Ishikawa (cell line): ENCODE results near the gene CBFA2T2.

ENCODE experiments used
- CEBPB ChIP-seq: IDR thresholded peaks from 2 replicates; pipeline ENCODE4 v1.6.1; 2012
- CREB1 ChIP-seq: IDR thresholded peaks from 2 replicates; pipeline ENCODE4 v1.6.1; 2012; ENCODE audit warnings: low read depth
- EGR1 ChIP-seq: IDR thresholded peaks from 2 replicates; pipeline ENCODE4 v1.6.1; 2012
- EP300 ChIP-seq: IDR thresholded peaks from 2 replicates; pipeline ENCODE4 v1.6.1; 2012; ENCODE audit warnings: borderline replicate concordance
- FOXM1 ChIP-seq: IDR thresholded peaks from 2 replicates; pipeline ENCODE4 v1.6.1; 2012; ENCODE audit warnings: low read depth, borderline replicate concordance
- NFIC ChIP-seq: IDR thresholded peaks from 2 replicates; pipeline ENCODE4 v1.6.1; 2012
- RAD21 ChIP-seq: IDR thresholded peaks from 2 replicates; pipeline ENCODE4 v1.6.1; 2012; ENCODE audit warnings: low read depth
- TAF1 ChIP-seq: IDR thresholded peaks from 2 replicates; pipeline ENCODE4 v1.6.1; 2012; ENCODE audit warnings: low read depth, mild to moderate bottlenecking
- TCF12 ChIP-seq: IDR thresholded peaks from 2 replicates; pipeline ENCODE4 v1.6.1; 2012; ENCODE audit warnings: low read depth
- TEAD4 ChIP-seq: IDR thresholded peaks from 2 replicates; pipeline ENCODE4 v1.6.1; 2012
- YY1 ChIP-seq: IDR thresholded peaks from 2 replicates; pipeline ENCODE4 v1.6.1; 2012; ENCODE audit warnings: low read depth
- ZBTB7A ChIP-seq: IDR thresholded peaks from 2 replicates; pipeline ENCODE4 v1.6.1; 2012; ENCODE audit warnings: low read depth
- TF ChIP-seq, protein P1 (sequence below): IDR thresholded peaks from 2 replicates; pipeline ENCODE4 v1.6.1; 2012; ENCODE audit warnings: low read depth, mild to moderate bottlenecking
- TF ChIP-seq, protein P2 (sequence below): IDR thresholded peaks from 2 replicates; pipeline ENCODE4 v1.6.1; 2012
- TF ChIP-seq, protein P3 (sequence below): IDR thresholded peaks from 2 replicates; pipeline ENCODE4 v1.6.1; 2012

Gene CBFA2T2

DNA sequence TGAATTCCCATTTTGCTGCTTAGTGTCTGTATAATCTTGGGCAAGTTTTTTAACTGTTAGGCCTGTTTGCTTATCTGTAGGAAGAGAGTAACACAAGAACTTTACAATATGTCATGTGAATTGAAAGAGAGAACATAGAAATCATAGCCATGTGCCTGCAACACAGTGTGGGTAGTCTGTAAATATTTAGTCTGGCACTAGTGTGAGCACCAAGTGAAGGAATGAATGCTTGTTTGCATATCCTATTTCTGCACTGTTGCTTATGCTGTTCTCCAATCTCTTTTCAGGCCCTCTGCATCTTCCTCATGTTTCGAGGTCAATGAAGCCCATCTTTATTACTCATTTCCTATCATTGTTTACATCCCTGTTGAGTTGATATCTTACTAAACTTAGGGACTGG lies 49.2 kb downstream of the CBFA2T2 start:
- TF ChIP-seq FOXM1 = no peak
- no peak for TF ChIP-seq TEAD4
- no peak for TF ChIP-seq ZBTB7A
- no peak for TF ChIP-seq EGR1
- TF ChIP-seq, protein P1, sequence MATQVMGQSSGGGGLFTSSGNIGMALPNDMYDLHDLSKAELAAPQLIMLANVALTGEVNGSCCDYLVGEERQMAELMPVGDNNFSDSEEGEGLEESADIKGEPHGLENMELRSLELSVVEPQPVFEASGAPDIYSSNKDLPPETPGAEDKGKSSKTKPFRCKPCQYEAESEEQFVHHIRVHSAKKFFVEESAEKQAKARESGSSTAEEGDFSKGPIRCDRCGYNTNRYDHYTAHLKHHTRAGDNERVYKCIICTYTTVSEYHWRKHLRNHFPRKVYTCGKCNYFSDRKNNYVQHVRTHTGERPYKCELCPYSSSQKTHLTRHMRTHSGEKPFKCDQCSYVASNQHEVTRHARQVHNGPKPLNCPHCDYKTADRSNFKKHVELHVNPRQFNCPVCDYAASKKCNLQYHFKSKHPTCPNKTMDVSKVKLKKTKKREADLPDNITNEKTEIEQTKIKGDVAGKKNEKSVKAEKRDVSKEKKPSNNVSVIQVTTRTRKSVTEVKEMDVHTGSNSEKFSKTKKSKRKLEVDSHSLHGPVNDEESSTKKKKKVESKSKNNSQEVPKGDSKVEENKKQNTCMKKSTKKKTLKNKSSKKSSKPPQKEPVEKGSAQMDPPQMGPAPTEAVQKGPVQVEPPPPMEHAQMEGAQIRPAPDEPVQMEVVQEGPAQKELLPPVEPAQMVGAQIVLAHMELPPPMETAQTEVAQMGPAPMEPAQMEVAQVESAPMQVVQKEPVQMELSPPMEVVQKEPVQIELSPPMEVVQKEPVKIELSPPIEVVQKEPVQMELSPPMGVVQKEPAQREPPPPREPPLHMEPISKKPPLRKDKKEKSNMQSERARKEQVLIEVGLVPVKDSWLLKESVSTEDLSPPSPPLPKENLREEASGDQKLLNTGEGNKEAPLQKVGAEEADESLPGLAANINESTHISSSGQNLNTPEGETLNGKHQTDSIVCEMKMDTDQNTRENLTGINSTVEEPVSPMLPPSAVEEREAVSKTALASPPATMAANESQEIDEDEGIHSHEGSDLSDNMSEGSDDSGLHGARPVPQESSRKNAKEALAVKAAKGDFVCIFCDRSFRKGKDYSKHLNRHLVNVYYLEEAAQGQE = no peak
- TF ChIP-seq CREB1 = no peak
- no peak for TF ChIP-seq TAF1
- TF ChIP-seq, protein P2, sequence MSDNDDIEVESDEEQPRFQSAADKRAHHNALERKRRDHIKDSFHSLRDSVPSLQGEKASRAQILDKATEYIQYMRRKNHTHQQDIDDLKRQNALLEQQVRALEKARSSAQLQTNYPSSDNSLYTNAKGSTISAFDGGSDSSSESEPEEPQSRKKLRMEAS = no peak
- no peak for TF ChIP-seq TCF12
- no peak for TF ChIP-seq YY1
- no peak for TF ChIP-seq RAD21
- no peak for TF ChIP-seq EP300
- no peak for TF ChIP-seq CEBPB
- TF ChIP-seq, protein P3, sequence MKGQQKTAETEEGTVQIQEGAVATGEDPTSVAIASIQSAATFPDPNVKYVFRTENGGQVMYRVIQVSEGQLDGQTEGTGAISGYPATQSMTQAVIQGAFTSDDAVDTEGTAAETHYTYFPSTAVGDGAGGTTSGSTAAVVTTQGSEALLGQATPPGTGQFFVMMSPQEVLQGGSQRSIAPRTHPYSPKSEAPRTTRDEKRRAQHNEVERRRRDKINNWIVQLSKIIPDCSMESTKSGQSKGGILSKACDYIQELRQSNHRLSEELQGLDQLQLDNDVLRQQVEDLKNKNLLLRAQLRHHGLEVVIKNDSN = no peak

DNA sequence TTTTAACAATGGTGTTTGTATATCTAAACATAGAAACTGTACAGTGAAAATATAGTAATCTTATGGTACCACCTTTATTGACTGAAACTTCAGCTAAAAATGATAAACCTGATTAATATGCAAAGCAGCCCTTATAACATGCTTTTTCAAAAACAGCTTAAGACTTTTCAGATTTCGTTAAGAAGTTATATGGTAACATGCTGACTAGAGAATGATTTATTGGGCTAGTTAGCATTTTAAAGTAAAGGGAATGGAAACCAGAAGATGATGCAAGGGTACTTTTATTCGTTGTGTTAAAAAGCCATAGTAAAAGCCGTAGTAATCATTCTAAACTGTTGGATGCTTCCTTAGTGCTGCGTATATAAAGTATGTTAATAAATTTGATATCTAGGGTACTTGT lies 50.5 kb downstream of the CBFA2T2 start:
- TF ChIP-seq NFIC (no peak), EGR1 (no peak), EP300 (no peak), RAD21 (no peak), CREB1 (no peak), TEAD4 (no peak), FOXM1 (no peak), TCF12 (no peak), YY1 (no peak), ZBTB7A (no peak)
- TF ChIP-seq, protein P1 = no peak
- TF ChIP-seq, protein P2 = no peak

DNA sequence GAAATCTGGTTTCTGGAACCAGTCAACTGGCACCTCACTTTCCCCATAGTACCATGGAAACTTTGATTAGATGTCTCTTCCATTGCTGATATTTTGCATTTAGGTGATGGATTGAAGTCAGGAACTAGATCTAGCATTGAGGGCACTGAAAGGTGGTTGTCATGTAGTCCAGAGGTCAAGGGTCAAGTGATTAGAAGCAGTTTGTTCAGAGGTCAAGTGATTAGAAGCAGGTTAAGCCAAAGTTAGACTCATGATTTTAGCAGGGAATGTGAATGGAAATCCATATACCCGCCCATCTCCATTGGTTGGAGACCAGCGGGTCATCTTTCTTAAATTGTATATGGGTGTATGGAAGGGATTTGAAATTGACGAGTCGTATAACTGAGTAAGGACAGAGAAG lies 51.2 kb downstream of the CBFA2T2 start:
- TF ChIP-seq CEBPB = no peak
- no peak for TF ChIP-seq EP300
- TF ChIP-seq, protein P3 = no peak
- TF ChIP-seq, protein P1 = no peak
- no peak for TF ChIP-seq TAF1
- no peak for TF ChIP-seq TCF12
- TF ChIP-seq CREB1 = no peak
- TF ChIP-seq YY1 = no peak
- no peak for TF ChIP-seq NFIC

DNA sequence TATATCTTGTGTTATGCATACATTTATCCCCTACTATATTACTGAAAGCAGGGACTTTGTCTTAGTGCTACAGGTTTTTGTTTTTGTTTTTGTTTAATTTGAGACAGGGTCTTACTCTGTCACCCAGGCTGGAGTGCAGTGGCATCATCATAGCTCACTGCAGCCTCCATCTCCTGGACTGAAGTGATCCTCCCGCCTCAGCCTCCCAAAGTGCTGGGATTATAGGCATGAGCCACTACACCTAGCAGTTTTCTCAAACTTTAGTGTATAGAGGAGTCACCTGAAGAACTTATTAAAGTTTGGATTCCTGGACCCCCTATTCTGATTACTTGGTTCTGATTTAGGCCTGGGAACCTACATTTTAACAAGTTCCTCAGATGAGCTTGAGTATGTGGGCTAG lies 51.9 kb downstream of the CBFA2T2 start:
- TF ChIP-seq, protein P2 = no peak
- TF ChIP-seq, protein P1 = no peak
- TF ChIP-seq TCF12 (no peak), CREB1 (no peak), YY1 (no peak), EGR1 (no peak), FOXM1 (no peak), CEBPB (no peak), TAF1 (no peak), NFIC (no peak), TEAD4 (no peak), RAD21 (no peak), EP300 (no peak), ZBTB7A (no peak)
- TF ChIP-seq, protein P3 = no peak
